GM23248 (cell line): Measurements from ENCODE around the gene ERBB4.

Experiments used
- EZH2 ChIP-seq: fragments of 200-600 bp; sonication (generic); IDR thresholded peaks from 2 replicates; pipeline ENCODE4 v1.6.1; 2018; ENCODE audit warnings: antibody characterized with exemption, mild to moderate bottlenecking; ENCODE audit not compliant: insufficient read depth, poor library complexity, severe bottlenecking
- EZH2phosphoT487 ChIP-seq: fragments of 200-600 bp; sonication (generic); IDR thresholded peaks from 2 replicates; pipeline ENCODE4 v1.6.1; 2018; ENCODE audit warnings: antibody characterized with exemption, moderate library complexity, mild to moderate bottlenecking, low read depth; ENCODE audit not compliant: insufficient read depth

- TF ChIP-seq EZH2 (no peak), EZH2phosphoT487 (no peak)
Measured at GRCh38 chr2:211349031-211349430, 1189.6 kb downstream of the ERBB4 start.
